Kidney epithelial cell (primary cell): ENCODE data around the gene PLXNC1. TPM values are rescaled to one million over a fixed set of nuclear protein-coding genes. Genes with fewer than 3 reads are reported as not detected.

Experiments used
- DNase-seq: peaks from one replicate; pipeline ENCODE4 v3.0.0-alpha.2; 2010; ENCODE audit warnings: low read depth
- H3K27me3 ChIP-seq: 2 replicates; pipeline ENCODE4 v1.6.0; 2011; ENCODE audit warnings: low read length; ENCODE audit not compliant: control insufficient read depth, insufficient read depth
- H3K36me3 ChIP-seq: 2 replicates; pipeline ENCODE4 v1.5.1; 2011; ENCODE audit warnings: low read length; ENCODE audit not compliant: control insufficient read depth, insufficient read depth
- H3K4me3 ChIP-seq: 2 replicates; pipeline ENCODE4 v1.5.1; 2011; ENCODE audit warnings: low read depth, mild to moderate bottlenecking, control low read depth, low read length
- total RNA-seq: library from RNA; depleted of rRNA; stranded (reverse); fragments of >200 nt; gene quantifications from 2 replicates; pipeline ENCODE4 v1.2.3, GENCODE V29; 2015
- TF ChIP-seq, protein P1 (sequence below): IDR thresholded peaks from 2 replicates; pipeline ENCODE4 v1.5.1; 2011; ENCODE audit warnings: mild to moderate bottlenecking, moderate library complexity, low read length, control low read depth, inconsistent platforms; ENCODE audit not compliant: insufficient read depth, poor library complexity, severe bottlenecking

Gene PLXNC1
- total RNA-seq, 1 donor from 2014 or later = 0.21 TPM

DNA sequence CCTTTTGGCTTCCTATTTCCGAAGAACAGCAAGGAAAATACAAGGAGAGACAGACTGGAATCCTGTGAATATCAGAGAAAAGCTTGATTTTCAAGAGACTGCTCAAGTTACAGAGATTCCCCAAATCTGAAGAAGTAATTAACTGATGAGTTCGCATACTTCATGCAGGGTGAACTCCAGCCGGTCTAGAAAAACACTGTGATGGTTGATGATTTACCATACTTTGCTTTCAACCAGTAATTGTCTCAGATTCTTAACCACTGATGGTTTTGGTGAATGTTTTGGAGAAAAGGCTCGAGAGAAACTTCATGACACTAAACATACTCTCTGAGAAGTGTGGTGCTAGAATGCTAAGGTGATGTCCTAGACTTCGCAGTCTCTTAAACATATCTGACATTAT lies 4.4 kb upstream of the PLXNC1 start:
- TF ChIP-seq, protein P1, sequence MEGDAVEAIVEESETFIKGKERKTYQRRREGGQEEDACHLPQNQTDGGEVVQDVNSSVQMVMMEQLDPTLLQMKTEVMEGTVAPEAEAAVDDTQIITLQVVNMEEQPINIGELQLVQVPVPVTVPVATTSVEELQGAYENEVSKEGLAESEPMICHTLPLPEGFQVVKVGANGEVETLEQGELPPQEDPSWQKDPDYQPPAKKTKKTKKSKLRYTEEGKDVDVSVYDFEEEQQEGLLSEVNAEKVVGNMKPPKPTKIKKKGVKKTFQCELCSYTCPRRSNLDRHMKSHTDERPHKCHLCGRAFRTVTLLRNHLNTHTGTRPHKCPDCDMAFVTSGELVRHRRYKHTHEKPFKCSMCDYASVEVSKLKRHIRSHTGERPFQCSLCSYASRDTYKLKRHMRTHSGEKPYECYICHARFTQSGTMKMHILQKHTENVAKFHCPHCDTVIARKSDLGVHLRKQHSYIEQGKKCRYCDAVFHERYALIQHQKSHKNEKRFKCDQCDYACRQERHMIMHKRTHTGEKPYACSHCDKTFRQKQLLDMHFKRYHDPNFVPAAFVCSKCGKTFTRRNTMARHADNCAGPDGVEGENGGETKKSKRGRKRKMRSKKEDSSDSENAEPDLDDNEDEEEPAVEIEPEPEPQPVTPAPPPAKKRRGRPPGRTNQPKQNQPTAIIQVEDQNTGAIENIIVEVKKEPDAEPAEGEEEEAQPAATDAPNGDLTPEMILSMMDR = no peak
- Histone ChIP-seq H3K36me3 (no peaks in the 10 kb centered on the region), H3K4me3 (no peak overlapping the region), H3K27me3 (peaks cover 34% of the 10 kb centered on the region)
- DNase-seq = peak; percentile 10

DNA sequence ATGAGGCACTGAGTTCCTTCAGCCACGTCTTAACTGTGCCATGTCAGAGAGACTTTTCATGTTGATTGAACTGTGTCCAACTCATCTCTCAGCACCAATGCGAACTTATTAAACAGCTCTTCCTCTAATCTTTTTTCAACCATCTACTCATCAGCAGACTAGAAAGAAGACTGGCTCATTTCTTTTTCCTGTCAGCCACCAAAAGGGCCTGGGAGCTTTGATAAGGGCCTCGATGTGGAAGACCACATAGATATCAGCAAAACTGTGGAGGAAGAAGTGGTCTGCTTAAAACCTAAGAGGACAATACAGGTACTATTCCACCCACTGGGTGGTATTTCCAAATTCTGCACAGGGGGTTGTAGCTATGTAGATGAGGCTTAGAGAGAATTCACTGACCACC lies 3.6 kb upstream of the PLXNC1 start:
- DNase-seq = no peak
- Histone ChIP-seq H3K27me3 (peaks cover 42% of the 10 kb centered on the region), H3K4me3 (no peak overlapping the region), H3K36me3 (no peaks in the 10 kb centered on the region)
- TF ChIP-seq, protein P1 = no peak

DNA sequence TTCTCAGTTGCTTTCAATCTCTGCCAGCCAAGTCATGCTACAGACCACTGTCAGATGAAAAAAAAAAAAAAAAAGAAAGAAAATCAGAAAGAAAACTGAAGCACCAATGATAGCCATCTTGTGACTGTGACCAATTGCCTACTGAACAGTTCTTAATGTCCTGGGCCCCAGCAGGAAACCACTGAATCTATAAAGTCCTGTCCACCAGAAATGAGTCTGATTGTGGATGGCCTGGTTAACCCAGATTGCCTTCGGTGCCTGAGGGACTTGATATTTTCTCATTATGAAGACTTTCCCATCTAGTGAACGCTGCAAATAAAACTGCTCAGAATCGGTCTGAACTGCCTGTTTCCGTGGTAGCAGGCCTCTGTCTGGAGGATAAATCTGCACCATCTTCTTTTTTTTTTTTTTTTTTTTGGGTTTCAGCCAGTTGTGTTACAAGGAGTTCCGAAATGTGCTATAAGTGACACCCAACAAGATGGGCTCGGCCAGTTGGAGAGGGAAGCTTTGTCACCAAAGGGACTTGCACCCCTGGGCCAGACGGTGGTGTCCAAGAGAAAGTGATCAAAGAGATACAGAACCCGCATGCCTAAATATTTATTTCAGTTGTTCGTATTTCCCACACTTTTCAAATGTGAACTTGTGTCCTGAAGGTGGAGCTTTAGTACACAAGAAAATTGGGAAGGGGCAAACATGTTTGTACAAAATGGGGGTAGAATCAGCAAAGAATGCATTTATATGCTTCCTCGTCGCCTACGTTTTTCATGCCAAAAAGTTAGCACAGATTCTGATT lies 3.0 kb upstream of the PLXNC1 start:
- no peak for DNase-seq
- Histone ChIP-seq H3K4me3 (no peak overlapping the region), H3K36me3 (no peaks in the 10 kb centered on the region), H3K27me3 (peaks cover 48% of the 10 kb centered on the region)
- TF ChIP-seq, protein P1 = peak; percentile 18

DNA sequence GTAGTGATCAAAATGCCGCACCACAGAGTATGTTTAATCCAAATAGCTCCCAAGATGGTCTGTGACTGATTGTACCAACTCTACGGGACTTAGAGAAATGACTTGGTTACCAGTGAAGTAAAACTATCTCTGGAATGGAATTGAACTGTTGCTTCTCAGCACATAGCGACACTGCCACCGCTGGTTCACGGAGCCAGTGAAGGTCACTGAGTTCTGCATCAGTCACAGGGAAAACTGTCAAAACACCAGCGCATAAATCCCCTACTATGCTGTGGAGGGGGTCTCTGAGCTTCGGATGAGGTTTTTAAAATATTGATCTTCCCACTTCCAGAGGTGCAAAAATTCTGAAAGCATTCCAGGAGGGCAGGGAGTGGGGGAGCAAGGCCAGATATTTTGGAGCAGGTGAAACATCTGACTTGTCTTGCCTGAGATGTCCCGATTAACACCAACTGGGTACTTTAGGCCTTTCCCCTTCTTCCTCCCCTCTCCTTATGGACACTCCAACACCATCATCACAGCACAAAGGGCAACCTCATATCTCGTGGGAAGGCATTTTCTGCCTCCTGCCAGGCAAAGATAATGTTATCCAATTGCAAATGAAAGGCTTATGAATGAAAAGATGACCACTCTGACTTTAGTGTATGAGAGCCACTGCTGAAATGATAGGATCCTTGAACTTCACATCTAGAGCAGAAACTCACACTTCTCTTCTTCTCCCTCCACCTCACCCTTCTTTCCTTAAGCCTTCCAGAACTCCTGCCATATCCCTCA lies 2.0 kb upstream of the PLXNC1 start:
- TF ChIP-seq, protein P1 = no peak
- Histone ChIP-seq H3K4me3 (no peak overlapping the region), H3K36me3 (no peaks in the 10 kb centered on the region), H3K27me3 (peaks cover 56% of the 10 kb centered on the region)
- no peak for DNase-seq

DNA sequence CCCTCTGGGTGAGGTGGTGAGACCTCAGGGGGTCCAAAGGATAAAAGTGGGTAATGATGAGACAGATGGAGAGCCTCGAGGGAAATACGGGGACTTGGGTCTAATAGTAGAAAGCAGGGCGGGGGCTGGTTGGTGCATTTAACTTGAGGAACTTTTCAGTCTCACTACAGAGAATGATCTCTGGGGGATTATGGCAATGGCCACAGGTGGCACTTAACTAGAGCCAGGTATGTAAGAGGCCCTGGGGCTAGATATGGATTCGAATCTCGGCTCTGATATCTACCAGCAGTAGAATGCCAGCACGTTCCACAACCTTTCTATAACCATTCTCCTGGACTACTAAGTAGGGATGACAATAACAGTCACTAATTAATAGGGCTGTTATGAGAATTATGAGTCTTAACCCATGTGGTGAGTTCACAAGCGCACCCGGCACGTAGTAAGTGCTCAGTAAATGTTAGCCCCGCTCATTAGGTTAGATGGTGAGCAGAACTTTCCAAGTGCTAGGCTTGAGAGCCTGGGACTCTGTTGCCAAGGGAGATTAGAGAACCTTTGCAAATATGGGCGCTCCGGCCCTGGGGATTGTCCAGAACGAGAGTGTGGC lies 888 bp upstream of the PLXNC1 start:
- TF ChIP-seq, protein P1 = no peak
- no peak for DNase-seq
- Histone ChIP-seq H3K4me3 (no peak overlapping the region), H3K27me3 (peaks cover 60% of the 10 kb centered on the region), H3K36me3 (no peaks in the 10 kb centered on the region)
